HCT116 (cell line): ENCODE data around the gene PRKAG2. TPM values are rescaled to one million over a fixed set of nuclear protein-coding genes. Genes with fewer than 3 reads are reported as not detected.

Source experiments
- ATAC-seq: fragments of 200-7000 bp; cut with Tn5 transposase; 2 replicates; pipeline ENCODE4 v1.9.1; 2020; ENCODE audit warnings: mild to moderate bottlenecking, moderate library complexity
- BruUV-seq: library from RNA; stranded (reverse); fragments of 400-500 nt; replicated peaks from 2 replicates; lab custom pipeline; 2021; lab: Mats Ljungman, UMichigan
- CTCF ChIA-PET: fragments of 300-600 bp; sonication (Branson Sonifier 250); formaldehyde crosslinking; loops from one replicate; lab custom pipeline; 2021; ENCODE audit warnings: antibody characterized with exemption; lab: Charles Lee
- POLR2A ChIA-PET: fragments of 300-600, 350-600 bp; sonication (Branson Sonifier 250); formaldehyde crosslinking; loops from one replicate; lab custom pipeline; 2021; ENCODE audit warnings: antibody characterized with exemption; lab: Charles Lee
- RAD21 ChIA-PET, 2 experiments: fragments of 300-600 bp; sonication (Branson Sonifier 250); formaldehyde crosslinking; loops; one replicate each; lab custom pipeline; 2023; ENCODE audit warnings: low total read pairs in 2 of 2; ENCODE audit not compliant: uncharacterized antibody in 2 of 2, unreplicated experiment in 2 of 2, low non-redundant PET in 1 of 2; lab: Charles Lee
- DNase-seq: peaks from one replicate; pipeline ENCODE4 v3.0.0-alpha.2; 2010; ENCODE audit warnings: low read depth, low spot score
- H2AFZ ChIP-seq: fragments of 200-600 bp; shearing (Covaris generic), sonication (generic); 2 replicates; pipeline ENCODE4 v1.6.1; 2017; ENCODE audit warnings: low read depth, mixed run types, mixed read lengths, antibody characterized with exemption, low read length; ENCODE audit not compliant: poor library complexity, severe bottlenecking
- H3K27ac ChIP-seq: 2 replicates; pipeline ENCODE4 v1.5.1; 2012; ENCODE audit warnings: low read depth, low read length
- H3K27me3 ChIP-seq: fragments of 200-600 bp; sonication (generic); 2 replicates; pipeline ENCODE4 v1.6.1; 2016; ENCODE audit warnings: mixed run types, low read length, mixed read lengths; ENCODE audit not compliant: insufficient read depth
- H3K36me3 ChIP-seq, 2 experiments: fragments of 200-500 bp in 1 of 2; fragments of 200-600 bp in 1 of 2; sonication (Bioruptor generic) in 1 of 2; sonication (generic) in 1 of 2; 2 replicates each; pipeline versions ENCODE4 v1.5.1 to v1.6.1; 2014 to 2016; ENCODE audit warnings: low read length in 2 of 2, inconsistent platforms in 1 of 2, mixed read lengths in 1 of 2, mixed run types in 1 of 2; ENCODE audit not compliant: insufficient read depth in 2 of 2, control insufficient read depth in 1 of 2
- H3K4me1 ChIP-seq, 2 experiments: fragments of 200-600 bp in 1 of 2; sonication (generic) in 1 of 2; 2 replicates each; pipeline versions ENCODE4 v1.5.1 to v1.6.1; 2012 to 2017; ENCODE audit warnings: low read length in 2 of 2, inconsistent platforms in 1 of 2, mild to moderate bottlenecking in 1 of 2, mixed read lengths in 1 of 2, mixed run types in 1 of 2, moderate library complexity in 1 of 2; ENCODE audit not compliant: insufficient read depth in 2 of 2, control insufficient read depth in 1 of 2
- H3K4me2 ChIP-seq: fragments of 200-600 bp; sonication (generic); 2 replicates; pipeline ENCODE4 v1.6.1; 2017; ENCODE audit warnings: mixed run types, low read length, mixed read lengths
- H3K4me3 ChIP-seq, 2 experiments: fragments of 200-600 bp in 1 of 2; sonication (generic) in 1 of 2; replicated peaks in 1 of 2; 2 replicates each; pipeline ENCODE4 v1.5.1; 2011 to 2016; ENCODE audit warnings: low read length in 2 of 2, control low read depth in 1 of 2, low read depth in 1 of 2, mild to moderate bottlenecking in 1 of 2, mixed read lengths in 1 of 2, mixed run types in 1 of 2
- H3K79me2 ChIP-seq: fragments of 200-600 bp; sonication (generic); 2 replicates; pipeline ENCODE4 v1.6.1; 2017; ENCODE audit warnings: mild to moderate bottlenecking, mixed run types, low read length, moderate library complexity, mixed read lengths; ENCODE audit not compliant: insufficient read depth
- H3K9ac ChIP-seq: fragments of 200-600 bp; sonication (generic); 2 replicates; pipeline ENCODE4 v1.6.1; 2016; ENCODE audit warnings: low read length, mixed read lengths
- H3K9me2 ChIP-seq: fragments of 200-600 bp; sonication (generic), shearing (Covaris generic); 2 replicates; pipeline ENCODE4 v1.6.1; 2017; ENCODE audit warnings: mixed run types, mild to moderate bottlenecking, moderate library complexity; ENCODE audit not compliant: insufficient read depth
- H3K9me3 ChIP-seq, 2 experiments: fragments of 200-500 bp in 1 of 2; fragments of 200-600 bp in 1 of 2; sonication (Bioruptor generic) in 1 of 2; sonication (generic) in 1 of 2; 2 replicates each; pipeline ENCODE4 v1.6.1; 2014 to 2017; ENCODE audit warnings: low read length in 2 of 2, mixed read lengths in 2 of 2, inconsistent platforms in 1 of 2, low read depth in 1 of 2, mild to moderate bottlenecking in 1 of 2, mixed run types in 1 of 2, moderate library complexity in 1 of 2; ENCODE audit not compliant: control insufficient read depth in 1 of 2, insufficient read depth in 1 of 2
- H4K20me1 ChIP-seq: fragments of 200-600 bp; sonication (generic), shearing (Covaris generic); 2 replicates; pipeline ENCODE4 v1.6.1; 2017; ENCODE audit warnings: mixed run types, mild to moderate bottlenecking, moderate library complexity; ENCODE audit not compliant: insufficient read depth
- CBX3 ChIP-seq: IDR thresholded peaks from 2 replicates; pipeline ENCODE4 v1.6.1; 2012; ENCODE audit warnings: low read depth
- CEBPB ChIP-seq: IDR thresholded peaks from 2 replicates; pipeline ENCODE4 v1.6.1; 2012; ENCODE audit warnings: low read depth
- EGR1 ChIP-seq: IDR thresholded peaks from 2 replicates; pipeline ENCODE4 v1.6.1; 2012; ENCODE audit warnings: low read depth
- ELF1 ChIP-seq: IDR thresholded peaks from 2 replicates; pipeline ENCODE4 v1.6.1; 2012; ENCODE audit warnings: low read depth, borderline replicate concordance
- EZH2 ChIP-seq: fragments of 200-600 bp; sonication (generic); IDR thresholded peaks from 2 replicates; pipeline ENCODE4 v1.6.1; 2017; ENCODE audit warnings: antibody characterized with exemption, mixed run types
- EZH2phosphoT487 ChIP-seq: fragments of 200-600 bp; IDR thresholded peaks from 2 replicates; pipeline ENCODE4 v1.6.1; 2018; ENCODE audit warnings: antibody characterized with exemption, borderline replicate concordance
- JUND ChIP-seq: IDR thresholded peaks from 2 replicates; pipeline ENCODE4 v1.6.1; 2012
- MAX ChIP-seq: IDR thresholded peaks from 2 replicates; pipeline ENCODE4 v1.6.1; 2012
- POLR2AphosphoS5 ChIP-seq: IDR thresholded peaks from 2 replicates; pipeline ENCODE4 v1.6.1; 2011; ENCODE audit warnings: mild to moderate bottlenecking, low read depth, low read length, moderate library complexity
- RAD21 ChIP-seq: IDR thresholded peaks from 2 replicates; pipeline ENCODE4 v1.6.1; 2012; ENCODE audit warnings: low read depth, mild to moderate bottlenecking
- SIN3A ChIP-seq: IDR thresholded peaks from 2 replicates; pipeline ENCODE4 v1.6.1; 2012; ENCODE audit warnings: low read depth
- SP1 ChIP-seq: IDR thresholded peaks from 2 replicates; pipeline ENCODE4 v1.6.1; 2012; ENCODE audit warnings: low read depth
- SRF ChIP-seq: IDR thresholded peaks from 2 replicates; pipeline ENCODE4 v1.6.1; 2012; ENCODE audit warnings: low read depth
- ZBTB33 ChIP-seq: IDR thresholded peaks from 2 replicates; pipeline ENCODE4 v1.6.1; 2011; ENCODE audit warnings: mild to moderate bottlenecking, low read length, moderate library complexity; ENCODE audit not compliant: insufficient replicate concordance; ENCODE audit errors: extremely low read depth
- ZFX ChIP-seq: fragments of 450-650 bp; IDR thresholded peaks from 2 replicates; pipeline ENCODE4 v1.6.1; 2017
- ZNF274 ChIP-seq: fragments of 200-500 bp; sonication (Bioruptor generic); IDR thresholded peaks from 2 replicates; pipeline ENCODE4 v1.6.1; 2014; ENCODE audit warnings: mild to moderate bottlenecking, low read depth, low read length, inconsistent platforms
- intact Hi-C: fragments of 100-400 bp; cut with micrococcal nuclease; formaldehyde crosslinking; loops from 2 replicates; pipeline ENCODE4 v1.10.0; 2022
- total RNA-seq: library from RNA; stranded (reverse); gene quantifications from one replicate; pipeline ENCODE4 v1.2.1, GENCODE V29; 2021; ENCODE audit not compliant: unreplicated experiment
- TF ChIP-seq, protein P1 (sequence below): IDR thresholded peaks from 2 replicates; pipeline ENCODE4 v1.6.1; 2012; ENCODE audit warnings: low read depth
- TF ChIP-seq, protein P2 (sequence below), 3 experiments: fragments of 200-600 bp in 1 of 3; sonication (generic) in 1 of 3; IDR thresholded peaks in 2 of 3; conservative IDR thresholded peaks in 1 of 3; 2 replicates each; pipeline ENCODE4 v1.5.1; 2012 to 2017; ENCODE audit warnings: low read depth in 2 of 3, low read length in 2 of 3, antibody characterized with exemption in 1 of 3, borderline replicate concordance in 1 of 3, control low read depth in 1 of 3, mild to moderate bottlenecking in 1 of 3, mixed read lengths in 1 of 3, mixed run types in 1 of 3, moderate library complexity in 1 of 3; ENCODE audit not compliant: insufficient read depth in 1 of 3
- TF ChIP-seq, protein P3 (sequence below): IDR thresholded peaks from 2 replicates; pipeline ENCODE4 v1.6.1; 2012

The PRKAG2 gene
- total RNA-seq, 1 experiment from 2014 or later, result 23.6 TPM

DNA sequence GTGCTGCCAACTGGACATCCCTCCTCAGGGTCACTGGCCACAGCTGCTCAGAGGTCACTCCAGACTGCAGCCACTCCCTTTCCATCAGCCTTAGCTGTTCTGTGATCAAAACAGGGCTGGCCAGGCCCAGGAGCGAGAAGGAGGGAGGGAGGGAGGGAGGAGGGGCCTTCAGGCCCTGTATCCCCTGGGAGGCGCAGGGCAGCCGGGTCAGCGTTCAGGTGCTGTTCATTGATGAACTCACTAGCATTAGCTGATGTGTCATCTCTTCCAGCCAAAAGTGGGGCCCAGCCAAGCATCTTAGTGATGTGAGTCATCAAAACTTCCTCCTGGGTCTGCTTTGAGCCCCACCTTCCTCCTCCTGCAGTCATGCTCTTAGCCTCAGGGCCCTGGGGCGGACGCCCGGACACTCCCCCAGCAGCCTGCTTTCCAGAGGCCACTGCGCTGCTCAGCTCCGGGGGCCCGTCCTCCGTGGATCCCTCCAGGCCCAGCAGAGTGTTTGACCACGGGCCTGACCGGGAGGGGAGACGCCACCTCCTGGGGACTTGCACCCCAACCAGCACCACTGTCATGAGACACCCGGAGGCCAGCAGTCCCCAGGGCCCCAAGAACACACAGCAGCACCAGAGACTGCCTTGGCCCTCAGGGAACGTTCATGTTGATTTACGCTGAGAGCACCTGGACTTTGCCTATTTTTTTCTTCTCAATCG is 149.2 kb downstream of the PRKAG2 start:
- RAD21 ChIA-PET, result no interaction called here
- TF ChIP-seq ZFX (no peak), ELF1 (no peak), JUND (peak; percentile 98), ZNF274 (no peak), SP1 (peak; percentile 93), CEBPB (no peak), CBX3 (0 out of 2 replicates have a peak, but pooled peaks have one; percentile 70), EZH2 (no peak), EZH2phosphoT487 (no peak), MAX (peak; percentile 60), RAD21 (no peak), SRF (no peak; the same call in 1 of the 2 replicates), SIN3A (no peak; the same call in 1 of the 2 replicates), POLR2AphosphoS5 (peak; percentile 78), ZBTB33 (no peak), EGR1 (no peak)
- TF ChIP-seq, protein P1, sequence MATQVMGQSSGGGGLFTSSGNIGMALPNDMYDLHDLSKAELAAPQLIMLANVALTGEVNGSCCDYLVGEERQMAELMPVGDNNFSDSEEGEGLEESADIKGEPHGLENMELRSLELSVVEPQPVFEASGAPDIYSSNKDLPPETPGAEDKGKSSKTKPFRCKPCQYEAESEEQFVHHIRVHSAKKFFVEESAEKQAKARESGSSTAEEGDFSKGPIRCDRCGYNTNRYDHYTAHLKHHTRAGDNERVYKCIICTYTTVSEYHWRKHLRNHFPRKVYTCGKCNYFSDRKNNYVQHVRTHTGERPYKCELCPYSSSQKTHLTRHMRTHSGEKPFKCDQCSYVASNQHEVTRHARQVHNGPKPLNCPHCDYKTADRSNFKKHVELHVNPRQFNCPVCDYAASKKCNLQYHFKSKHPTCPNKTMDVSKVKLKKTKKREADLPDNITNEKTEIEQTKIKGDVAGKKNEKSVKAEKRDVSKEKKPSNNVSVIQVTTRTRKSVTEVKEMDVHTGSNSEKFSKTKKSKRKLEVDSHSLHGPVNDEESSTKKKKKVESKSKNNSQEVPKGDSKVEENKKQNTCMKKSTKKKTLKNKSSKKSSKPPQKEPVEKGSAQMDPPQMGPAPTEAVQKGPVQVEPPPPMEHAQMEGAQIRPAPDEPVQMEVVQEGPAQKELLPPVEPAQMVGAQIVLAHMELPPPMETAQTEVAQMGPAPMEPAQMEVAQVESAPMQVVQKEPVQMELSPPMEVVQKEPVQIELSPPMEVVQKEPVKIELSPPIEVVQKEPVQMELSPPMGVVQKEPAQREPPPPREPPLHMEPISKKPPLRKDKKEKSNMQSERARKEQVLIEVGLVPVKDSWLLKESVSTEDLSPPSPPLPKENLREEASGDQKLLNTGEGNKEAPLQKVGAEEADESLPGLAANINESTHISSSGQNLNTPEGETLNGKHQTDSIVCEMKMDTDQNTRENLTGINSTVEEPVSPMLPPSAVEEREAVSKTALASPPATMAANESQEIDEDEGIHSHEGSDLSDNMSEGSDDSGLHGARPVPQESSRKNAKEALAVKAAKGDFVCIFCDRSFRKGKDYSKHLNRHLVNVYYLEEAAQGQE, result no peak
- TF ChIP-seq, protein P2, sequence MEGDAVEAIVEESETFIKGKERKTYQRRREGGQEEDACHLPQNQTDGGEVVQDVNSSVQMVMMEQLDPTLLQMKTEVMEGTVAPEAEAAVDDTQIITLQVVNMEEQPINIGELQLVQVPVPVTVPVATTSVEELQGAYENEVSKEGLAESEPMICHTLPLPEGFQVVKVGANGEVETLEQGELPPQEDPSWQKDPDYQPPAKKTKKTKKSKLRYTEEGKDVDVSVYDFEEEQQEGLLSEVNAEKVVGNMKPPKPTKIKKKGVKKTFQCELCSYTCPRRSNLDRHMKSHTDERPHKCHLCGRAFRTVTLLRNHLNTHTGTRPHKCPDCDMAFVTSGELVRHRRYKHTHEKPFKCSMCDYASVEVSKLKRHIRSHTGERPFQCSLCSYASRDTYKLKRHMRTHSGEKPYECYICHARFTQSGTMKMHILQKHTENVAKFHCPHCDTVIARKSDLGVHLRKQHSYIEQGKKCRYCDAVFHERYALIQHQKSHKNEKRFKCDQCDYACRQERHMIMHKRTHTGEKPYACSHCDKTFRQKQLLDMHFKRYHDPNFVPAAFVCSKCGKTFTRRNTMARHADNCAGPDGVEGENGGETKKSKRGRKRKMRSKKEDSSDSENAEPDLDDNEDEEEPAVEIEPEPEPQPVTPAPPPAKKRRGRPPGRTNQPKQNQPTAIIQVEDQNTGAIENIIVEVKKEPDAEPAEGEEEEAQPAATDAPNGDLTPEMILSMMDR (IDR thresholded peaks at IDR 0.05 in 2 of 3, conservative IDR thresholded peaks at IDR 0.05 in 1 of 3; ENCODE audit: borderline replicate concordance in 1 of 3, insufficient read depth in 1 of 3, low read depth in 2 of 3, low read length in 2 of 3), result no peak
- TF ChIP-seq, protein P3, sequence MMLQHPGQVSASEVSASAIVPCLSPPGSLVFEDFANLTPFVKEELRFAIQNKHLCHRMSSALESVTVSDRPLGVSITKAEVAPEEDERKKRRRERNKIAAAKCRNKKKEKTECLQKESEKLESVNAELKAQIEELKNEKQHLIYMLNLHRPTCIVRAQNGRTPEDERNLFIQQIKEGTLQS, result no peak; the same call in 1 of the 2 replicates

More for the DNA sequence above, 149.2 kb downstream of the PRKAG2 start:
- ChIA-PET POLR2A (interaction anchor here (0.8 kb wide), 1 partner anchor 95 kb away, joined by 4 read pairs; no protein-coding TSS in a partner anchor), CTCF (interaction anchor here (1.0 kb wide), 1 partner anchor 18 kb away, joined by 4 read pairs; no protein-coding TSS in a partner anchor)
- DNase-seq (peak; percentile 91), ATAC-seq (peak; percentile 89)
- no TSS peak for BruUV-seq
- Histone ChIP-seq H3K9me2 (no peaks in the 10 kb centered on the region), H3K36me3 (no peaks in the 10 kb centered on the region), H3K79me2 (no peaks in the 10 kb centered on the region), H3K4me3 (peak overlapping the region in 1 of 2 experiments; percentile 34; a peak in 3 of 4 replicates), H3K27me3 (no peaks in the 10 kb centered on the region), H3K4me2 (peak overlapping the region; percentile 76), H2AFZ (no peak overlapping the region), H3K9me3 (no peaks in the 10 kb centered on the region), H3K27ac (peak overlapping the region; percentile 46), H3K4me1 (peaks cover 30 to 35% of the 10 kb centered on the region in 2 experiments), H4K20me1 (no peaks in the 10 kb centered on the region), H3K9ac (peak overlapping the region; percentile 51)
- intact Hi-C loops, result no loop called here
